ENCODE results near the gene NRG2.

Gene NRG2

DNA sequence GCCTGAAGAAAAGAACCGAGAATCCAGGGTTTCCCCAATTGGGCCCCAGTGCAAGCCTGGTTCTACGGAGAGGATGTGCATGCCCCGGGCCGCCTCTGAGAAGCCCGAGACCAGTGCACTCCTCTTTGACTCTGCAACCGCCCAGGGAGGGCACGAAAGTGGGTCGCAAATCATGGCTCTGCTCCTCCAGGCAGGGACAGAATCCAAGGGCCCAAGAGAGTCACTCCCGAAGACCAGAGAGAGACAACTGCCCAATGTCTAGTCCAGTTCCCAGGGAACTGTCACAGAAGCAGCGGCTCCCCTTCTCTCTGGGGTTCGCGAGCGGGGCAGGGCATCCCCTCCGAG, 139.7 kb downstream of the NRG2 start:
- H3K79me2 ChIP-seq (ENCODE audit: insufficient read depth, low read length), result no peaks in the 10 kb centered on the region
- no peaks in the 10 kb centered on the region for H3F3A ChIP-seq (ENCODE audit: insufficient read depth)
- no peak overlapping the region for H3K27ac ChIP-seq (ENCODE audit: low read depth, low read length)
- no peak for TF ChIP-seq EZH2phosphoT487 (conservative IDR thresholded peaks at IDR 0.05; ENCODE audit: low read length)
- TF ChIP-seq, protein P1, sequence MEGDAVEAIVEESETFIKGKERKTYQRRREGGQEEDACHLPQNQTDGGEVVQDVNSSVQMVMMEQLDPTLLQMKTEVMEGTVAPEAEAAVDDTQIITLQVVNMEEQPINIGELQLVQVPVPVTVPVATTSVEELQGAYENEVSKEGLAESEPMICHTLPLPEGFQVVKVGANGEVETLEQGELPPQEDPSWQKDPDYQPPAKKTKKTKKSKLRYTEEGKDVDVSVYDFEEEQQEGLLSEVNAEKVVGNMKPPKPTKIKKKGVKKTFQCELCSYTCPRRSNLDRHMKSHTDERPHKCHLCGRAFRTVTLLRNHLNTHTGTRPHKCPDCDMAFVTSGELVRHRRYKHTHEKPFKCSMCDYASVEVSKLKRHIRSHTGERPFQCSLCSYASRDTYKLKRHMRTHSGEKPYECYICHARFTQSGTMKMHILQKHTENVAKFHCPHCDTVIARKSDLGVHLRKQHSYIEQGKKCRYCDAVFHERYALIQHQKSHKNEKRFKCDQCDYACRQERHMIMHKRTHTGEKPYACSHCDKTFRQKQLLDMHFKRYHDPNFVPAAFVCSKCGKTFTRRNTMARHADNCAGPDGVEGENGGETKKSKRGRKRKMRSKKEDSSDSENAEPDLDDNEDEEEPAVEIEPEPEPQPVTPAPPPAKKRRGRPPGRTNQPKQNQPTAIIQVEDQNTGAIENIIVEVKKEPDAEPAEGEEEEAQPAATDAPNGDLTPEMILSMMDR (IDR thresholded peaks at IDR 0.05; ENCODE audit: insufficient read depth, low read length, poor library complexity, severe bottlenecking), result no peak
- H3K9me2 ChIP-seq (replicated peaks; ENCODE audit: insufficient read depth, low read length), result no peaks in the 10 kb centered on the region
- no peak overlapping the region for H3K4me3 ChIP-seq (ENCODE audit: insufficient read depth, low read length, poor library complexity, severe bottlenecking)
- H3K36me3 ChIP-seq (ENCODE audit: low read length), result no peaks in the 10 kb centered on the region
- H3K27me3 ChIP-seq (ENCODE audit: low read length), result no peaks in the 10 kb centered on the region
- H3K9me3 ChIP-seq (ENCODE audit: insufficient read depth, low read length), result no peaks in the 10 kb centered on the region
- no peak overlapping the region for H2AFZ ChIP-seq (ENCODE audit: low read depth, low read length, severe bottlenecking)
- H4K20me1 ChIP-seq (ENCODE audit: low read depth, low read length), result no peaks in the 10 kb centered on the region
- no peak overlapping the region for H3K9ac ChIP-seq (ENCODE audit: low read length)
- no peak overlapping the region for H3K4me2 ChIP-seq (ENCODE audit: low read depth, low read length, poor library complexity, severe bottlenecking)

DNA sequence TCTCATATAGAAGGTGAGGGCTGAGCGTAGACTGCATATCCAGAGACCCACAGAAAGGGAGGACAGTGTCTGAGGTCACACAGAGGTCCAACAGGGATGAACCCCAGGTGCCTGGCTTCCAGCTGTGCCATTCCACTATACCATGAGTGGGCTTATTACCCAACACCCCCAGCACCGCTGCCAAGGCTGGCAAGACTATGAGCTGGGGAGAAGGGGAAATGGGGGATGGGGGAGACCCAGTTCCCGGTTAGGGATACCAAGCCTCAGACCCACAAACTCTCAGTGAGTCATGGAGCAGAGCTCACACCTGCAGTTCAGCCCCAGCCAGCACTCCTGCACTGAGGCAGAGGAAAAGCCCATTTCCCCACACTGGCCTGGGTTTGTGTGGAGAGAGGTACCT, 141.1 kb downstream of the NRG2 start:
- no peaks in the 10 kb centered on the region for H3K79me2 ChIP-seq (ENCODE audit: insufficient read depth, low read length)
- H3K27me3 ChIP-seq (ENCODE audit: low read length), result no peaks in the 10 kb centered on the region
- no peaks in the 10 kb centered on the region for H3K36me3 ChIP-seq (ENCODE audit: low read length)

DNA sequence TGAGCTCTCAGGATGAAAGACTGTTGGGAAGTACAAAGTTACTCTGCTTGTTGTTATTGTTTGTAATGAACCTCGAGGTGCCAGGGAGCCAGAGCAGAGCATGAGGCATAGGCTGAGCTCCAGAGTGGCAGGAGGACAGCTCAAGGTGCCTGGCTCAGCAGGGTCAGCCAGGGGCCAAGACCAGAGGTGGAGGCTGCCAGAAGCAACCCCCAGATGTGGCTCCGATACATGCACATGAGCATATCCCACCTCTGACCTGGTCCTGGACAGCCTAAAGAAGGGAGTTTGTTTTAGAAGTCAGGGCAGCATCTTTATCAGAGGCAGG, 141.9 kb downstream of the NRG2 start:
- no peak overlapping the region for H3K9ac ChIP-seq (ENCODE audit: low read length)
- no peak overlapping the region for H3K4me3 ChIP-seq (ENCODE audit: insufficient read depth, low read length, poor library complexity, severe bottlenecking)
- H3K79me2 ChIP-seq (ENCODE audit: insufficient read depth, low read length), result no peaks in the 10 kb centered on the region
- H3K9me2 ChIP-seq (replicated peaks; ENCODE audit: insufficient read depth, low read length), result no peaks in the 10 kb centered on the region
- no peaks in the 10 kb centered on the region for H4K20me1 ChIP-seq (ENCODE audit: low read depth, low read length)
- no peaks in the 10 kb centered on the region for H3F3A ChIP-seq (ENCODE audit: insufficient read depth)
- no peak for TF ChIP-seq EZH2phosphoT487 (conservative IDR thresholded peaks at IDR 0.05; ENCODE audit: low read length)
- TF ChIP-seq, protein P1 (IDR thresholded peaks at IDR 0.05; ENCODE audit: insufficient read depth, low read length, poor library complexity, severe bottlenecking), result no peak
- no peak overlapping the region for H3K27ac ChIP-seq (ENCODE audit: low read depth, low read length)
- H3K27me3 ChIP-seq (ENCODE audit: low read length), result no peaks in the 10 kb centered on the region
- H3K36me3 ChIP-seq (ENCODE audit: low read length), result no peaks in the 10 kb centered on the region
- no peaks in the 10 kb centered on the region for H3K9me3 ChIP-seq (ENCODE audit: insufficient read depth, low read length)
- no peak overlapping the region for H3K4me2 ChIP-seq (ENCODE audit: low read depth, low read length, poor library complexity, severe bottlenecking)
- H2AFZ ChIP-seq (ENCODE audit: low read depth, low read length, severe bottlenecking), result no peak overlapping the region

More for the DNA sequence above, 141.1 kb downstream of the NRG2 start:
- Histone ChIP-seq H3K9ac (ENCODE audit: low read length) (no peak overlapping the region), H3K27ac (ENCODE audit: low read depth, low read length) (no peak overlapping the region), H4K20me1 (ENCODE audit: low read depth, low read length) (no peaks in the 10 kb centered on the region), H3K9me3 (ENCODE audit: insufficient read depth, low read length) (no peaks in the 10 kb centered on the region), H3F3A (ENCODE audit: insufficient read depth) (no peaks in the 10 kb centered on the region), H3K9me2 (replicated peaks; ENCODE audit: insufficient read depth, low read length) (no peaks in the 10 kb centered on the region), H2AFZ (ENCODE audit: low read depth, low read length, severe bottlenecking) (no peak overlapping the region), H3K4me3 (ENCODE audit: insufficient read depth, low read length, poor library complexity, severe bottlenecking) (no peak overlapping the region), H3K4me2 (ENCODE audit: low read depth, low read length, poor library complexity, severe bottlenecking) (no peak overlapping the region)
- no peak for TF ChIP-seq EZH2phosphoT487 (conservative IDR thresholded peaks at IDR 0.05; ENCODE audit: low read length)
- TF ChIP-seq, protein P1 (IDR thresholded peaks at IDR 0.05; ENCODE audit: insufficient read depth, low read length, poor library complexity, severe bottlenecking), result no peak
